Sigmoid colon (tissue), 4 donors: ENCODE measurements around the gene SMPDL3A.

Experiments
- CTCF ChIP-seq, 4 experiments: fragments of 450-650 bp in 3 of 4; fragments of 200-600 bp in 1 of 4; IDR thresholded peaks; one replicate each; pipeline ENCODE4 v1.5.1; 2016 to 2019; ENCODE audit warnings: antibody characterized with exemption in 4 of 4, mild to moderate bottlenecking in 3 of 4, moderate library complexity in 2 of 4
- POLR2A ChIP-seq, 2 donors: fragments of 450-650 bp; IDR thresholded peaks; one replicate each; pipeline ENCODE4 v1.6.1; 2016; ENCODE audit warnings: antibody characterized with exemption in 2 of 2, mild to moderate bottlenecking in 2 of 2, moderate library complexity in 2 of 2
- POLR2AphosphoS5 ChIP-seq, 4 donors: sonication (generic); formaldehyde crosslinking; IDR thresholded peaks; one replicate each; pipeline ENCODE4 v1.6.1; 2017; ENCODE audit warnings: antibody characterized with exemption in 4 of 4

DNA sequence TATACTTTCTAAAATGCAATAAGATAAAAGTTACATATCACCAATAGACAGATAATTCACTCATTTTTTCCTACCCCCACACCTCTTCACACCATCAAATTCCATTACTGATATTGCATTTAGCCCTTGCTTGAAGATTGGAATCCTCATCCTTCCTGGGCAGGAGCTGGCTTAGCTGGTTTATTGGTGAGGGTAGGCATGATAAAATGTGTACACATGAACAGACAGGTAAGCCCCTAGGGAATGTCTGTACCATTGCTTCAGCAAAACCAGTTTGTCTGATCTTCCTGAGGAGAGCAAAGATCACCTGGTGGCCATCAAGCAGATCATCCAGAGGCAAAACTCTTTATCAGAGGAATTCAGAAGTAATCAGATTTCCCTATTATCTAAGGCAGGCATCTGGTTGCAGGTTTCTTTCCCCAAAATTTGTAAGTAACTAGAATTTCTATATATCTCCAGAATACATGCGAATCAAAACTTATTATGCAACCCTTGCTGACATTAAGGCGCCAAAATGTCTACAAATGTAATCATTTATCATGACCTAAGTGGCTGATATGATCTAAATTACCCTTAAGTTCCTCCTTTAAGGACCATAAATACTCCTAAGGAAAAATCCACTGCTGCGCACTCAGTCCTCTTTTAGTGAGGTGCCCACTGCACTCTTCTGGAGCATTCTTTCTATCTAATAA, 16.2 kb upstream of the SMPDL3A start:
- no peak for TF ChIP-seq CTCF (IDR thresholded peaks at IDR 0.05)
- TF ChIP-seq POLR2AphosphoS5 (IDR thresholded peaks at IDR 0.05), result no peak
- no peak for TF ChIP-seq POLR2A (IDR thresholded peaks at IDR 0.05)
